Prostate gland (tissue), 2 donors: ENCODE data around the gene GRP. TPM values are rescaled to one million over a fixed set of nuclear protein-coding genes. Genes with fewer than 3 reads are reported as not detected.

Experiments used
- DNase-seq: peaks from one replicate; pipeline ENCODE4 v3.0.0-alpha.2; 2019; ENCODE audit warnings: low spot score
- H3K27ac ChIP-seq, 2 donors: fragments of 200-600 bp; sonication (generic); 2 replicates each; pipeline ENCODE4 v1.5.1; 2017 to 2019
- H3K27me3 ChIP-seq: fragments of 200-600 bp; sonication (generic); replicated peaks from 2 replicates; pipeline ENCODE4 v1.5.1; 2019; ENCODE audit not compliant: insufficient read depth
- H3K36me3 ChIP-seq, 2 donors: fragments of 200-600 bp; sonication (generic); 1 replicate in 1 of 2; 2 replicates in 1 of 2; pipeline versions ENCODE4 v1.5.1 to v1.8.1; 2017 to 2019
- H3K4me1 ChIP-seq: fragments of 200-600 bp; sonication (generic); replicated peaks from 2 replicates; pipeline ENCODE4 v1.5.1; 2019
- H3K4me3 ChIP-seq, 2 donors: fragments of 200-600 bp; sonication (generic); 2 replicates each; pipeline ENCODE4 v1.5.1; 2017 to 2019
- H3K9me3 ChIP-seq: fragments of 200-600 bp; sonication (generic); 2 replicates; pipeline ENCODE4 v1.5.1; 2017
- CTCF ChIP-seq, 4 experiments: fragments of 200-600 bp in 2 of 4; fragments of 450-650 bp in 2 of 4; sonication (generic) in 2 of 4; IDR thresholded peaks; 1 replicate in 3 of 4; 2 replicates in 1 of 4; pipeline ENCODE4 v1.5.1; 2016 to 2019; ENCODE audit warnings: antibody characterized with exemption in 4 of 4, mild to moderate bottlenecking in 2 of 4, moderate library complexity in 2 of 4
- POLR2A ChIP-seq: fragments of 450-650 bp; IDR thresholded peaks from one replicate; pipeline ENCODE4 v1.6.1; 2016; ENCODE audit warnings: antibody characterized with exemption, mild to moderate bottlenecking
- POLR2AphosphoS5 ChIP-seq: sonication (generic); formaldehyde crosslinking; IDR thresholded peaks from one replicate; pipeline ENCODE4 v1.6.1; 2017; ENCODE audit warnings: antibody characterized with exemption
- WGBS: methylation state at CpG from one replicate; pipeline ENCODE4 v1.1.5; 2018; 5-methylcytosine and 5-hydroxymethylcytosine counted together
- intact Hi-C: fragments of 100-400 bp; cut with DNase I; formaldehyde crosslinking; loops from one replicate; pipeline ENCODE4 v1.14.2; 2022
- total RNA-seq, 2 donors: library from RNA; depleted of rRNA; stranded (reverse); fragments of >200 nt; gene quantifications; one replicate each; pipeline ENCODE4 v1.1.0, GENCODE V29; 2016

The GRP gene
- total RNA-seq, 2 donors from 2014 or later: 1.4 TPM; not detected in 1

GRCh38 chr18:59266459-59266858 lies 46.5 kb downstream of the GRP start:
- intact Hi-C loops: no loop called here
- Histone ChIP-seq H3K9me3 (no peaks in the 10 kb centered on the region), H3K4me1 (no peaks in the 10 kb centered on the region), H3K4me3 (no peak overlapping the region), H3K27me3 (peaks cover 58% of the 10 kb centered on the region), H3K27ac (no peak overlapping the region), H3K36me3 (no peaks in the 10 kb centered on the region)
- DNase-seq: no peak
- TF ChIP-seq CTCF (IDR thresholded peaks at IDR 0.05): no peak
- no peak for TF ChIP-seq POLR2A
- TF ChIP-seq POLR2AphosphoS5: no peak
- 23% methylated on average over 1 of the region's 1 CpG for WGBS

GRCh38 chr18:59266886-59267502 lies 47.0 kb downstream of the GRP start:
- H3K27me3 ChIP-seq: peaks cover 58% of the 10 kb centered on the region
- H3K27ac ChIP-seq: no peak overlapping the region
- H3K9me3 ChIP-seq: no peaks in the 10 kb centered on the region
- TF ChIP-seq CTCF (IDR thresholded peaks at IDR 0.05): no peak
- no peak for TF ChIP-seq POLR2A
- no peak for TF ChIP-seq POLR2AphosphoS5
- DNase-seq: no peak
- intact Hi-C loops: no loop called here
- 8% methylated on average over 10 of the region's 10 CpGs for WGBS
- H3K36me3 ChIP-seq: no peaks in the 10 kb centered on the region
- H3K4me3 ChIP-seq: no peak overlapping the region
- H3K4me1 ChIP-seq: no peaks in the 10 kb centered on the region

- Histone ChIP-seq H3K4me1 (no peaks in the 10 kb centered on the region), H3K27me3 (peaks cover 60% of the 10 kb centered on the region), H3K27ac (no peak overlapping the region), H3K9me3 (no peaks in the 10 kb centered on the region), H3K36me3 (no peaks in the 10 kb centered on the region), H3K4me3 (no peak overlapping the region)
- no peak for DNase-seq
- intact Hi-C loops: no loop called here
- WGBS: 3% methylated on average over 37 of the region's 41 CpGs
- no peak for TF ChIP-seq CTCF (IDR thresholded peaks at IDR 0.05)
- no peak for TF ChIP-seq POLR2AphosphoS5
- no peak for TF ChIP-seq POLR2A
These were observed 47.7 kb downstream of the GRP start for GRCh38 chr18:59267503-59268126.

- Histone ChIP-seq H3K36me3 (no peaks in the 10 kb centered on the region), H3K4me1 (no peaks in the 10 kb centered on the region), H3K27ac (no peak overlapping the region), H3K9me3 (no peaks in the 10 kb centered on the region), H3K27me3 (peaks cover 63% of the 10 kb centered on the region), H3K4me3 (no peak overlapping the region)
- DNase-seq: no peak
- 22% methylated on average over 22 of the region's 28 CpGs for WGBS
- intact Hi-C loops: no loop called here
- TF ChIP-seq POLR2A (no peak), CTCF (IDR thresholded peaks at IDR 0.05) (no peak), POLR2AphosphoS5 (no peak)
These were observed 48.3 kb downstream of the GRP start for GRCh38 chr18:59268127-59268720.
